Activated naive CD4-positive, alpha-beta T cell treated with anti-CD3 and anti-CD28 coated beads, Interleukin-2, amount 50 U/mL, for 72 hours (primary cell): ENCODE measurements around the gene MYADM. TPM values are rescaled to one million over a fixed set of nuclear protein-coding genes. Genes with fewer than 3 reads are reported as not detected.

Source experiments
- total RNA-seq, 2 donors: library from RNA; stranded (reverse); gene quantifications; one replicate each; pipeline ENCODE4 v1.2.3, GENCODE V29; 2022

MYADM gene
- total RNA-seq, 2 donors from 2014 or later: 33.1 to 89.8 TPM

Other genes with a start within 250 kb of the MYADM start
- gene DPRX, start 235.9 kb upstream of the MYADM start, total RNA-seq: not detected
- not detected for gene NLRP12, start 43.6 kb upstream of the MYADM start, total RNA-seq
- gene PRKCG, start 14.3 kb downstream of the MYADM start, total RNA-seq: under 1 TPM in 1 of 2 donors, not detected in 1; 0.10 TPM
- not detected for gene CACNG7, start 41.4 kb downstream of the MYADM start, total RNA-seq
- not detected for gene CACNG8, start 95.1 kb downstream of the MYADM start, total RNA-seq
- gene CACNG6, start 123.8 kb downstream of the MYADM start, total RNA-seq: not detected
- gene VSTM1, start 196.0 kb downstream of the MYADM start, total RNA-seq: not detected
- not detected for gene TARM1, start 213.5 kb downstream of the MYADM start, total RNA-seq
- under 1 TPM in 1 of 2 donors, not detected in 1; 0.72 TPM for gene OSCAR, start 232.9 kb downstream of the MYADM start, total RNA-seq
- gene NDUFA3, start 235.0 kb downstream of the MYADM start, total RNA-seq: 10 to 100 TPM; 59.4 to 76.1 TPM
- gene TFPT, start 247.8 kb downstream of the MYADM start, total RNA-seq: 10 to 100 TPM; 30.4 to 37.4 TPM
- 10 to 100 TPM; 47.9 to 92.9 TPM for gene PRPF31, start 247.9 kb downstream of the MYADM start, total RNA-seq